Osteocyte (in vitro differentiated cells): ENCODE results near the gene CDH23. TPM values are rescaled to one million over a fixed set of nuclear protein-coding genes. Genes with fewer than 3 reads are reported as not detected.

Experiments
- DNase-seq: peaks from one replicate; pipeline ENCODE4 v3.0.0; 2021; ENCODE audit warnings: mixed read lengths; ENCODE audit not compliant: unreplicated experiment; ENCODE audit errors: extremely low spot score
- H3K27ac Mint-ChIP-seq: one replicate; pipeline ENCODE4 v1.8.0; 2021; ENCODE audit warnings: mild to moderate bottlenecking, mixed read lengths; ENCODE audit not compliant: unreplicated experiment
- H3K27me3 Mint-ChIP-seq: one replicate; pipeline ENCODE4 v1.8.0; 2021; ENCODE audit warnings: mixed read lengths; ENCODE audit not compliant: unreplicated experiment
- H3K36me3 Mint-ChIP-seq: one replicate; pipeline ENCODE4 v1.8.0; 2021; ENCODE audit warnings: mixed read lengths; ENCODE audit not compliant: unreplicated experiment
- H3K4me1 Mint-ChIP-seq: one replicate; pipeline ENCODE4 v1.8.0; 2021; ENCODE audit warnings: mixed read lengths; ENCODE audit not compliant: unreplicated experiment
- H3K4me3 Mint-ChIP-seq: one replicate; pipeline ENCODE4 v1.8.0; 2021; ENCODE audit warnings: mild to moderate bottlenecking, moderate library complexity, mixed read lengths; ENCODE audit not compliant: unreplicated experiment
- H3K9me3 Mint-ChIP-seq: one replicate; pipeline ENCODE4 v1.8.0; 2021; ENCODE audit warnings: mixed read lengths; ENCODE audit not compliant: unreplicated experiment
- CTCF ChIP-seq: fragments of 200-600 bp; sonication (generic); IDR thresholded peaks from 2 replicates; pipeline ENCODE4 v1.5.0; 2021; ENCODE audit warnings: antibody characterized with exemption, mild to moderate bottlenecking, moderate library complexity
- total RNA-seq: library from RNA; stranded (reverse); gene quantifications from 2 replicates; pipeline ENCODE4 v1.2.1, GENCODE V29; 2021

CDH23 gene
- total RNA-seq, 1 donor from 2014 or later, result not detected

- TF ChIP-seq CTCF, result no peak
- peaks cover 22% of the 10 kb centered on the region for H3K27me3 Mint-ChIP-seq
- no peak for DNase-seq
Measured at GRCh38 chr10:71778071-71778825, 381.5 kb downstream of the CDH23 start.

GRCh38 chr10:71779641-71780040 is 382.9 kb downstream of the CDH23 start:
- Mint-ChIP-seq H3K27ac (no peak overlapping the region), H3K9me3 (no peaks in the 10 kb centered on the region), H3K27me3 (peaks cover 27% of the 10 kb centered on the region), H3K36me3 (no peaks in the 10 kb centered on the region), H3K4me3 (no peak overlapping the region), H3K4me1 (peaks cover under 1% of the 10 kb centered on the region)
- DNase-seq, result no peak
- TF ChIP-seq CTCF, result no peak

More at GRCh38 chr10:71778071-71778825, 381.5 kb downstream of the CDH23 start:
- Mint-ChIP-seq H3K36me3 (no peaks in the 10 kb centered on the region), H3K9me3 (no peaks in the 10 kb centered on the region), H3K4me3 (no peak overlapping the region), H3K27ac (no peak overlapping the region), H3K4me1 (peaks cover 11% of the 10 kb centered on the region)

GRCh38 chr10:71780156-71780555 is 383.4 kb downstream of the CDH23 start:
- no peak overlapping the region for H3K4me3 Mint-ChIP-seq
- H3K27me3 Mint-ChIP-seq, result peaks cover 27% of the 10 kb centered on the region
- TF ChIP-seq CTCF, result no peak
- no peak for DNase-seq
- no peak overlapping the region for H3K27ac Mint-ChIP-seq
- no peaks in the 10 kb centered on the region for H3K4me1 Mint-ChIP-seq
- no peaks in the 10 kb centered on the region for H3K9me3 Mint-ChIP-seq
- no peaks in the 10 kb centered on the region for H3K36me3 Mint-ChIP-seq

GRCh38 chr10:71780719-71781118 is 384.0 kb downstream of the CDH23 start:
- Mint-ChIP-seq H3K9me3 (no peaks in the 10 kb centered on the region), H3K27me3 (peaks cover 31% of the 10 kb centered on the region), H3K27ac (no peak overlapping the region), H3K4me1 (no peaks in the 10 kb centered on the region), H3K36me3 (no peaks in the 10 kb centered on the region), H3K4me3 (no peak overlapping the region)
- no peak for DNase-seq
- TF ChIP-seq CTCF, result no peak

- Mint-ChIP-seq H3K27ac (no peak overlapping the region), H3K36me3 (no peaks in the 10 kb centered on the region), H3K4me1 (no peaks in the 10 kb centered on the region), H3K4me3 (no peak overlapping the region), H3K9me3 (no peaks in the 10 kb centered on the region), H3K27me3 (peaks cover 37% of the 10 kb centered on the region)
- no peak for TF ChIP-seq CTCF
- DNase-seq, result no peak
Measured at GRCh38 chr10:71782221-71782916, 385.6 kb downstream of the CDH23 start.
